ENCODE measurements around the gene HOMER2. TPM values are rescaled to one million over a fixed set of nuclear protein-coding genes. Genes with fewer than 3 reads are reported as not detected.

HOMER2 gene
- total RNA-seq, 4 donors from 2014 or later = 30.9 to 59.0 (median 39.4) TPM

DNA sequence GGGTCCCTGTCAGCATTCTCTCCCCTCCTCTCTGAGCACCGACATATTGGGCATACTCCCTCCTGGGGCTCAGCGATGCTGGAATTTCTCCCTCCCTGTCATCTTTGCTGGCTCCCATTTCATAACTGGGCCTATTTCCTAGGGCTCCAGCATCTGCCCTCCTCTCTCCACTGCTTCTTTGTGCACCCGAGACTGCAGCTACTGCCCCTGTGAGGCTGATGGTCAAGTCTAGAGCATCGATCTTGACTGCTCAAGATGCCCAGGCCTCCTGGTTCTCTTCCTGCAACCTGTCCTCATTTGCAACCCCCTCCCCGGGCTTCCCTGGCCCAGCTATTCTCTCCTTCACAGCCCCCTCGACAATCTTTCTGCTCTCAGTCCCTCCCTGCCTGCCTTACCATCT, 89.6 kb downstream of the HOMER2 start:
- intact Hi-C loops (cut with DNase I) = no loop called here
- no peaks in the 10 kb centered on the region for H3K4me1 ChIP-seq
- H3K4me3 ChIP-seq = no peak overlapping the region
- no peak overlapping the region for H3K27ac ChIP-seq
- no peaks in the 10 kb centered on the region for H3K36me3 ChIP-seq
- WGBS, 2 donors = 85 to 89% methylated on average over 5 to 6 of the region's 6 CpGs
- no peaks in the 10 kb centered on the region for H3K27me3 ChIP-seq
- no peaks in the 10 kb centered on the region for H3K9me3 ChIP-seq
- no peak for TF ChIP-seq POLR2A (IDR thresholded peaks at IDR 0.05)
- TF ChIP-seq, protein P1, sequence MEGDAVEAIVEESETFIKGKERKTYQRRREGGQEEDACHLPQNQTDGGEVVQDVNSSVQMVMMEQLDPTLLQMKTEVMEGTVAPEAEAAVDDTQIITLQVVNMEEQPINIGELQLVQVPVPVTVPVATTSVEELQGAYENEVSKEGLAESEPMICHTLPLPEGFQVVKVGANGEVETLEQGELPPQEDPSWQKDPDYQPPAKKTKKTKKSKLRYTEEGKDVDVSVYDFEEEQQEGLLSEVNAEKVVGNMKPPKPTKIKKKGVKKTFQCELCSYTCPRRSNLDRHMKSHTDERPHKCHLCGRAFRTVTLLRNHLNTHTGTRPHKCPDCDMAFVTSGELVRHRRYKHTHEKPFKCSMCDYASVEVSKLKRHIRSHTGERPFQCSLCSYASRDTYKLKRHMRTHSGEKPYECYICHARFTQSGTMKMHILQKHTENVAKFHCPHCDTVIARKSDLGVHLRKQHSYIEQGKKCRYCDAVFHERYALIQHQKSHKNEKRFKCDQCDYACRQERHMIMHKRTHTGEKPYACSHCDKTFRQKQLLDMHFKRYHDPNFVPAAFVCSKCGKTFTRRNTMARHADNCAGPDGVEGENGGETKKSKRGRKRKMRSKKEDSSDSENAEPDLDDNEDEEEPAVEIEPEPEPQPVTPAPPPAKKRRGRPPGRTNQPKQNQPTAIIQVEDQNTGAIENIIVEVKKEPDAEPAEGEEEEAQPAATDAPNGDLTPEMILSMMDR (IDR thresholded peaks at IDR 0.05) = no peak
- DNase-seq = no peak

DNA sequence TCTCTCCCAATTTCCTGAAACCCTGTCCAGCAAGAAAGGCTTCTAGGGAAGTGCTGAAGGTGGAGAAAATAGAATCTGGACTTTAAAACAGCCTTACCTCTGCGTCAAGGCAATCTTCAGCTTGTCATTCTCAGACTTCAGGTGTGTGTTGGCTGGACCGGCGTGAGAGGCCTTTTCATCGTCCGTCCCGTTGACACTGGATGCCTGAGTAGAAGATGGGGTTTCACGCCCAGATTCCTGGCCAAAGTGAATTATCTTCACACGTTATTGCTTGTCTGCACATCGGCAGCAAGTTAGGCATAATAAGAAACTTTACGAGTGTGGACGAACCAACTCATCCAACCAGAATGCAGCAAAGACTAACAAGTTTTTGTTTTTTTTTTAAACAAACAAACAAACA, 93.6 kb downstream of the HOMER2 start:
- H3K27me3 ChIP-seq = no peaks in the 10 kb centered on the region
- H3K4me3 ChIP-seq = no peak overlapping the region
- intact Hi-C loops (cut with DNase I) = no loop called here
- no peak overlapping the region for H3K27ac ChIP-seq
- H3K9me3 ChIP-seq = no peaks in the 10 kb centered on the region
- no peak for DNase-seq
- TF ChIP-seq, protein P1 (IDR thresholded peaks at IDR 0.05) = no peak
- H3K36me3 ChIP-seq = peaks cover 0 to 8% (median 0%) of the 10 kb centered on the region in 3 donors
- H3K4me1 ChIP-seq = no peaks in the 10 kb centered on the region
- 90 to 93% methylated on average over 11 of the region's 11 CpGs for WGBS, 2 donors

DNA sequence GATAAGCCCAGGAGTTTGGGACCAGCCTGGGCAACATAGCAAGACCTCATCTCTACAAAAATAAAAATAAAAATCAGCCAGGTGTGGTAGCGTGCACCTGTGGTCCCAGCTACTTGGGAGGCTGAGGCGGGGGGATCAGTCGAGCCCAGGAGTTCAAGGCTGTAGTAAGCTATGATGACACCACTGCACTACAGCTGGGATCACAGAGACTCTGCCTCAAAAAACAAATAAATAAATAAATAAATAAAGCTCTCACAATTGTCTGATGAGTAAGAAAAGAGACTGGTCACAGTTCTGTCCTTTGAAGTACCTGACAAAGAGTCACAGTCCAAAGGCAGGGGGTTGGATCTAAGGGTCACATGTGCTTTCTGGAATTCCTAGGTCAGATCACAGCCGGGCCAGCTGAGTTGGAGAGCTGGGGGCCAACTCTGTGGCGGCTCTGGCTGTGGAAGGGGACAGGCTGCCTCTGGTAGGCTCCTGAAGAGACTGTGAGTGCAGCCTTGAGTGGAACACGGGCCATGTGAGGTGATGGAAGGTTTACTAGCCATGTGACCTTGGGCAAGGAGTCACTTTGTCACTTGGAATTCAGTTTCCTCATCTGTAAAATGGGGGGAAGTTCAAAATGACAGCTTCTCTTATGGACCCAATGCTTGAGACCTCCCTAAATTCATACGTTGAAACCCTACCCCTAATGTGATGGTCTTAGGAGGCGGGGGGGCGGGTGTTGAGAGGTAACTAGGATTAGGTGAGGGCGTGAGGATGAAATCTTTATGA, 95.9 kb downstream of the HOMER2 start:
- Histone ChIP-seq H3K4me1 (no peaks in the 10 kb centered on the region), H3K36me3 (peaks cover 0 to 14% (median 0%) of the 10 kb centered on the region in 3 donors), H3K27me3 (no peaks in the 10 kb centered on the region), H3K4me3 (no peak overlapping the region), H3K9me3 (no peaks in the 10 kb centered on the region), H3K27ac (no peak overlapping the region)
- 87 to 91% methylated on average over 8 to 10 of the region's 10 CpGs for WGBS, 2 donors
- intact Hi-C loops (cut with DNase I) = no loop called here
- TF ChIP-seq, protein P1 (IDR thresholded peaks at IDR 0.05) = no peak
- no peak for TF ChIP-seq POLR2A (IDR thresholded peaks at IDR 0.05)
- no peak for DNase-seq

DNA sequence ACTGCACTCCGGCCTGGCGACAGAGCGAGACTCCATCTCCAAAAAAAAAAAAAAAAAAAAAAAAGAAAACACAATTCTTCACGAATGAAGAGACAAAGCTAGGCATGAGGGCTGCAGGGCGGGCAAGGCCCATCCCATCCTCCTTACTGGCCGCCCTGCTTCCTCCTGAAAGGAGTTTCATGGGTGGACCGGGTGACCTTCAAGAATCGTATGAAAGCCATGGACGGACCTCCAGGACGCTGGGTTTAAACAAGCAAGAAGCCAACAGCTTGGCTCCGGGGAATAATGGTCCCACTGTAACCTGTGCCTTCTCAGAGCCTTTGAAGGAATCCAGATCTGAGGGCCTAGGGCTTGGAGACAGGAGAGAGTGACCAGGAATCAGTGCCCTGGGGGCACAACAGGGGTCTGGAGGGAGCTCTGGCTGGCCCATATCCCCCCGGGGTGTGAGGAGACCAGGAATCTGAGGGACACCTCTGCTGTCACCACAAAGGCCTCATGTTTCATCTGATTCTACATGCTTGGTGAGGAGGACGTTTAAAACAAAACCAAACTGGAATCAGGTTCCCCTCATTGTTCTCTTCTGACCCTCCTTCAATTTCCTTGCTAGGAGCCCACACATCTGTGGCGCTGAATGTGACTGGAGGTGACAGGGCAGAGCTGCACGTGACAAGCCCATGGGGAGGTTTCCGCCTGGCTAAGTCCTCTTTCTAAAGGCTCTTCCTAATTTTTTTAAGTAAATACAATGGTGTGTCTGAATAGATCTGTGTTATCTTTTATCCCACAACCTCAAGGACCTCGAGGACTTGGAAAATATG, 97.0 kb downstream of the HOMER2 start:
- no peak overlapping the region for H3K27ac ChIP-seq
- no peak overlapping the region for H3K4me3 ChIP-seq
- 80 to 82% methylated on average over 17 of the region's 17 CpGs for WGBS, 2 donors
- H3K4me1 ChIP-seq = peaks cover 0 to 6% (median 0%) of the 10 kb centered on the region in 3 donors
- DNase-seq = no peak
- intact Hi-C loops (cut with DNase I) = no loop called here
- H3K36me3 ChIP-seq = peaks cover 0 to 16% (median 0%) of the 10 kb centered on the region in 3 donors
- no peaks in the 10 kb centered on the region for H3K27me3 ChIP-seq
- H3K9me3 ChIP-seq = no peaks in the 10 kb centered on the region
- TF ChIP-seq POLR2A (IDR thresholded peaks at IDR 0.05) = no peak
- TF ChIP-seq, protein P1 (IDR thresholded peaks at IDR 0.05) = no peak

DNA sequence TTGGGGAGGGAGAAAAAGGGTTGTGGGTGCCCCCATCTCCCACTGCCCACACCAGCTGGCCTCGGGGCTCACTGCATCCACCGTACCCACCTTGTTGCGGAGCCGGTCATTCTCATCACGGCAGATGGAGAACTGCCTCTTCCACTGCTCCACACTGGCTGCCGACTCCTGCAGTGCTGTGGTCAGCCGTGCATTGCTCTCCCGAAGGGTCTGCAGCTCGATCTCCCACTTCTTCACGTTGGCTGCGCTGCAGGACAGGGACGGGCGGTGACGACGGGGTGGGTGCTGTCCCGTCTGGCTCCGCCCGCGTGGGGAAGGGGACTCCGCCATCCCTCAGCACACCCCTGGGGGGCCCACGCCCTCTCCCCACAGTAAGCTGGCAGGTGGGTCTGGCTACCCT, 98.0 kb downstream of the HOMER2 start:
- Histone ChIP-seq H3K36me3 (peaks cover 0 to 16% (median 0%) of the 10 kb centered on the region in 3 donors), H3K27me3 (no peaks in the 10 kb centered on the region), H3K9me3 (no peaks in the 10 kb centered on the region), H3K4me3 (no peak overlapping the region), H3K4me1 (peaks cover 0 to 15% (median 5%) of the 10 kb centered on the region in 3 donors), H3K27ac (no peak overlapping the region)
- intact Hi-C loops (cut with DNase I) = loop anchor here (5.0 kb wide), 1 partner anchor 148 kb away; no protein-coding TSS in a partner anchor
- TF ChIP-seq, protein P1 (IDR thresholded peaks at IDR 0.05) = no peak
- no peak for TF ChIP-seq POLR2A (IDR thresholded peaks at IDR 0.05)
- no peak for DNase-seq
- WGBS, 2 donors = 88 to 96% methylated on average over 1 to 5 of the region's 21 CpGs

Measured in esophagus squamous epithelium (tissue), 5 donors.